Gastroesophageal sphincter (tissue), 3 donors: ENCODE measurements around the gene GPR137.

Experiments
- POLR2AphosphoS5 ChIP-seq: sonication (generic); formaldehyde crosslinking; IDR thresholded peaks from one replicate; pipeline ENCODE4 v1.6.1; 2017; ENCODE audit warnings: antibody characterized with exemption
- TF ChIP-seq, protein P1 (sequence below), 4 experiments: fragments of 200-600 bp in 2 of 4; fragments of 450-650 bp in 2 of 4; sonication (generic) in 1 of 4; IDR thresholded peaks; one replicate each; pipeline ENCODE4 v1.5.1; 2017 to 2019; ENCODE audit warnings: antibody characterized with exemption in 4 of 4, mild to moderate bottlenecking in 2 of 4, moderate library complexity in 2 of 4

DNA sequence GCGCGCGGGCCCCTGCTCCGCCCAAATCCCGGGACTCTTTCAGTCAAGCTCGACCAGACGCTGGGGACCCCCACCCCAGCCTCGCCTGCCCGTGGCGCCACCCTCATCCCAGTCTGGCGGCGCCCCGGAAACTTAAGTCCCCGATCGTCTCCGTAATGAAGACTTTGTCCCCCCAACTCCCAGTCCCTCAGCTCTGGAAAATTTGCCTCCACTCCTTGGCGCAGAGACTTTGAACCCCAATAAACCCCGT, 34.0 kb upstream of the GPR137 start:
- TF ChIP-seq, protein P1, sequence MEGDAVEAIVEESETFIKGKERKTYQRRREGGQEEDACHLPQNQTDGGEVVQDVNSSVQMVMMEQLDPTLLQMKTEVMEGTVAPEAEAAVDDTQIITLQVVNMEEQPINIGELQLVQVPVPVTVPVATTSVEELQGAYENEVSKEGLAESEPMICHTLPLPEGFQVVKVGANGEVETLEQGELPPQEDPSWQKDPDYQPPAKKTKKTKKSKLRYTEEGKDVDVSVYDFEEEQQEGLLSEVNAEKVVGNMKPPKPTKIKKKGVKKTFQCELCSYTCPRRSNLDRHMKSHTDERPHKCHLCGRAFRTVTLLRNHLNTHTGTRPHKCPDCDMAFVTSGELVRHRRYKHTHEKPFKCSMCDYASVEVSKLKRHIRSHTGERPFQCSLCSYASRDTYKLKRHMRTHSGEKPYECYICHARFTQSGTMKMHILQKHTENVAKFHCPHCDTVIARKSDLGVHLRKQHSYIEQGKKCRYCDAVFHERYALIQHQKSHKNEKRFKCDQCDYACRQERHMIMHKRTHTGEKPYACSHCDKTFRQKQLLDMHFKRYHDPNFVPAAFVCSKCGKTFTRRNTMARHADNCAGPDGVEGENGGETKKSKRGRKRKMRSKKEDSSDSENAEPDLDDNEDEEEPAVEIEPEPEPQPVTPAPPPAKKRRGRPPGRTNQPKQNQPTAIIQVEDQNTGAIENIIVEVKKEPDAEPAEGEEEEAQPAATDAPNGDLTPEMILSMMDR (IDR thresholded peaks at IDR 0.05): no peak
- TF ChIP-seq POLR2AphosphoS5: no peak
